Liver (tissue), 9 donors: Measurements from ENCODE around the gene SH2D3C. TPM values are rescaled to one million over a fixed set of nuclear protein-coding genes. Genes with fewer than 3 reads are reported as not detected.

ENCODE experiments used
- DNase-seq: peaks from one replicate; pipeline ENCODE4 v3.0.0-alpha.2; 2017; ENCODE audit warnings: low spot score
- H3K27ac ChIP-seq, 2 donors: one replicate each; pipeline ENCODE4 v1.7.0; 2013; ENCODE audit warnings: inconsistent platforms in 2 of 2, low read length in 2 of 2, control low read depth in 1 of 2, low read depth in 1 of 2, mild to moderate bottlenecking in 1 of 2
- H3K27me3 ChIP-seq, 4 donors: one replicate each; pipeline versions ENCODE4 v1.6.1 to v1.7.0; 2013; ENCODE audit warnings: low read length in 3 of 4, inconsistent platforms in 1 of 4, mild to moderate bottlenecking in 1 of 4, moderate library complexity in 1 of 4; ENCODE audit not compliant: control insufficient read depth in 4 of 4, insufficient read depth in 4 of 4
- H3K36me3 ChIP-seq, 4 donors: one replicate each; pipeline versions ENCODE4 v1.6.1 to v1.7.0; 2013; ENCODE audit warnings: low read length in 3 of 4, mild to moderate bottlenecking in 3 of 4, low read depth in 1 of 4, moderate library complexity in 1 of 4; ENCODE audit not compliant: control insufficient read depth in 4 of 4, insufficient read depth in 3 of 4
- H3K4me1 ChIP-seq, 4 donors: one replicate each; pipeline versions ENCODE4 v1.6.1 to v1.7.0; 2013; ENCODE audit warnings: low read length in 3 of 4, mild to moderate bottlenecking in 3 of 4, moderate library complexity in 1 of 4; ENCODE audit not compliant: control insufficient read depth in 4 of 4, insufficient read depth in 4 of 4
- H3K4me3 ChIP-seq, 3 donors: one replicate each; pipeline versions ENCODE4 v1.6.1 to v1.7.0; 2013; ENCODE audit warnings: low read length in 3 of 3, control low read depth in 1 of 3, low read depth in 1 of 3, mild to moderate bottlenecking in 1 of 3
- H3K9ac ChIP-seq, 2 donors: one replicate each; pipeline ENCODE4 v1.7.0; 2013; ENCODE audit warnings: low read length in 2 of 2, mild to moderate bottlenecking in 2 of 2, moderate library complexity in 2 of 2, control low read depth in 1 of 2, low read depth in 1 of 2
- H3K9me3 ChIP-seq, 4 donors: one replicate each; pipeline versions ENCODE4 v1.6.1 to v1.7.0; 2013; ENCODE audit warnings: low read length in 3 of 4; ENCODE audit not compliant: control insufficient read depth in 4 of 4
- ATF3 ChIP-seq: IDR thresholded peaks from 2 replicates; pipeline ENCODE4 v1.6.1; 2016; ENCODE audit warnings: antibody characterized with exemption
- CTCF ChIP-seq: fragments of 150-350 bp; IDR thresholded peaks from 2 replicates; pipeline ENCODE4 v1.5.1; 2017; ENCODE audit warnings: improper control_type of control experiment, low read depth, low read length; ENCODE audit not compliant: missing input control
- EGR1 ChIP-seq, 2 donors: IDR thresholded peaks; 2 replicates each; pipeline ENCODE4 v1.6.1; 2016 to 2018; ENCODE audit warnings: antibody characterized with exemption in 2 of 2, low read depth in 2 of 2
- FOXA1 ChIP-seq: IDR thresholded peaks from 2 replicates; pipeline ENCODE4 v1.6.1; 2016; ENCODE audit warnings: antibody characterized with exemption
- FOXA2 ChIP-seq: IDR thresholded peaks from 2 replicates; pipeline ENCODE4 v1.6.1; 2016; ENCODE audit warnings: antibody characterized with exemption
- GABPA ChIP-seq, 2 donors: IDR thresholded peaks in 1 of 2; conservative IDR thresholded peaks in 1 of 2; 2 replicates each; pipeline ENCODE4 v1.6.1; 2016; ENCODE audit warnings: antibody characterized with exemption in 2 of 2, mild to moderate bottlenecking in 1 of 2, moderate library complexity in 1 of 2
- HNF4A ChIP-seq, 2 donors: conservative IDR thresholded peaks; 2 replicates each; pipeline ENCODE4 v1.6.1; 2016; ENCODE audit warnings: antibody characterized with exemption in 2 of 2, mild to moderate bottlenecking in 2 of 2
- HNF4G ChIP-seq: IDR thresholded peaks from 2 replicates; pipeline ENCODE4 v1.6.1; 2016; ENCODE audit warnings: antibody characterized with exemption
- JUND ChIP-seq, 2 donors: IDR thresholded peaks; 2 replicates each; pipeline ENCODE4 v1.6.1; 2016; ENCODE audit warnings: antibody characterized with exemption in 2 of 2
- MAX ChIP-seq: IDR thresholded peaks from 2 replicates; pipeline ENCODE4 v1.6.1; 2016; ENCODE audit warnings: antibody characterized with exemption
- NR2F2 ChIP-seq: IDR thresholded peaks from 2 replicates; pipeline ENCODE4 v1.6.1; 2016; ENCODE audit warnings: antibody characterized with exemption
- RAD21 ChIP-seq, 2 donors: IDR thresholded peaks; 2 replicates each; pipeline ENCODE4 v1.6.1; 2016; ENCODE audit warnings: antibody characterized with exemption in 2 of 2, mild to moderate bottlenecking in 2 of 2
- REST ChIP-seq: IDR thresholded peaks from 2 replicates; pipeline ENCODE4 v1.6.1; 2016; ENCODE audit warnings: antibody characterized with exemption, mild to moderate bottlenecking
- RXRA ChIP-seq, 2 donors: IDR thresholded peaks; 2 replicates each; pipeline ENCODE4 v1.6.1; 2017 to 2018; ENCODE audit warnings: antibody characterized with exemption in 2 of 2, mild to moderate bottlenecking in 1 of 2
- SP1 ChIP-seq: IDR thresholded peaks from 2 replicates; pipeline ENCODE4 v1.6.1; 2018; ENCODE audit warnings: antibody characterized with exemption, mild to moderate bottlenecking
- TAF1 ChIP-seq: conservative IDR thresholded peaks from 2 replicates; pipeline ENCODE4 v1.6.1; 2016; ENCODE audit warnings: antibody characterized with exemption, mild to moderate bottlenecking
- YY1 ChIP-seq: IDR thresholded peaks from 2 replicates; pipeline ENCODE4 v1.6.1; 2016; ENCODE audit warnings: antibody characterized with exemption, mild to moderate bottlenecking
- ZBTB33 ChIP-seq: IDR thresholded peaks from 2 replicates; pipeline ENCODE4 v1.6.1; 2016; ENCODE audit warnings: antibody characterized with exemption
- WGBS: extraction: QIAGEN DNeasy Blood & Tissue Kit; methylation state at CpG from one replicate; pipeline ENCODE4 v1.1.7; 2013; 5-methylcytosine and 5-hydroxymethylcytosine counted together
- polyA plus RNA-seq, 2 donors: library from polyadenylated mRNA; stranded (reverse) in 1 of 2; unstranded in 1 of 2; fragments of 200-250 nt in 1 of 2; fragments of >200 nt in 1 of 2; fragmentation: Nextera tagmentation in 1 of 2; extraction: Ambion mirVana in 1 of 2; gene quantifications; one replicate each; pipeline versions ENCODE4 v1.2.1 to v1.2.3, GENCODE V29; 2013 to 2015
- total RNA-seq, 2 donors: library from RNA; depleted of rRNA; stranded (reverse); fragments of >200 nt; gene quantifications; one replicate each; pipeline ENCODE4 v1.2.3, GENCODE V29; 2014
- donor health status: healthy.
- donor health status: healthy.
- donor health status: healthy.
- donor health status: healthy.
- donor health status: healthy.

SH2D3C gene
- total and polyA plus RNA-seq, 4 donors: 2.2 to 5.1 (median 3.9) TPM

GRCh38 chr9:127826253-127826913 is 47.9 kb upstream of the SH2D3C start:
- Histone ChIP-seq H3K27ac (no peak overlapping the region), H3K27me3 (no peaks in the 10 kb centered on the region), H3K4me1 (peaks cover 8 to 21% (median 14%) of the 10 kb centered on the region in 4 donors), H3K9me3 (no peaks in the 10 kb centered on the region), H3K4me3 (no peak overlapping the region), H3K36me3 (peaks cover 0 to 4% (median under 1%) of the 10 kb centered on the region in 4 donors), H3K9ac (no peak overlapping the region)
- TF ChIP-seq RAD21 (IDR thresholded peaks at IDR 0.05): no peak
- no peak for TF ChIP-seq EGR1 (IDR thresholded peaks at IDR 0.05; ENCODE audit: low read depth in 2 of 2)
- TF ChIP-seq RXRA (IDR thresholded peaks at IDR 0.05): no peak
- TF ChIP-seq HNF4A (conservative IDR thresholded peaks at IDR 0.05): no peak
- TF ChIP-seq FOXA1: no peak
- TF ChIP-seq SP1: no peak
- TF ChIP-seq FOXA2: no peak
- no peak for TF ChIP-seq CTCF
- no peak for TF ChIP-seq MAX
- no peak for TF ChIP-seq TAF1
- TF ChIP-seq ATF3: no peak
- TF ChIP-seq NR2F2: no peak
- no peak for TF ChIP-seq REST
- TF ChIP-seq GABPA (IDR thresholded peaks at IDR 0.05 in 1 of 2, conservative IDR thresholded peaks at IDR 0.05 in 1 of 2): no peak
- TF ChIP-seq JUND (IDR thresholded peaks at IDR 0.05): no peak
- TF ChIP-seq HNF4G: no peak
- TF ChIP-seq ZBTB33: no peak
- TF ChIP-seq YY1: no peak
- WGBS: 71% methylated on average over 7 of the region's 7 CpGs
- no peak for DNase-seq
